Neutrophil (primary cell): ENCODE data around the gene TARS3.
"Not testable (repeated sequence)": the region's sequence is repeated elsewhere in the genome, so short reads cannot be mapped to it uniquely, and the experiment has no call there.

Experiments
- H3K27ac ChIP-seq: fragments of 200-600 bp; sonication (generic); 2 replicates; pipeline ENCODE4 v1.5.1; 2016; ENCODE audit warnings: mild to moderate bottlenecking, moderate library complexity
- H3K27me3 ChIP-seq: fragments of 200-600 bp; sonication (generic); 2 replicates; pipeline ENCODE4 v1.6.0; 2016; ENCODE audit warnings: mild to moderate bottlenecking
- H3K36me3 ChIP-seq: fragments of 200-600 bp; sonication (generic); 2 replicates; pipeline ENCODE4 v1.5.1; 2017
- H3K4me1 ChIP-seq, 2 experiments: fragments of 200-600 bp in 1 of 2; sonication (generic) in 1 of 2; 1 replicate in 1 of 2; 2 replicates in 1 of 2; pipeline versions ENCODE4 v1.5.1 to v1.6.1; 2013 to 2016; ENCODE audit warnings: low read depth in 1 of 2, low read length in 1 of 2, mild to moderate bottlenecking in 1 of 2, moderate library complexity in 1 of 2; ENCODE audit not compliant: control insufficient read depth in 1 of 2, insufficient read depth in 1 of 2
- H3K4me3 ChIP-seq, 2 experiments: fragments of 200-600 bp in 1 of 2; sonication (generic) in 1 of 2; 1 replicate in 1 of 2; 2 replicates in 1 of 2; pipeline ENCODE4 v1.5.1; 2013 to 2016; ENCODE audit warnings: low read depth in 1 of 2, low read length in 1 of 2, mild to moderate bottlenecking in 1 of 2, moderate library complexity in 1 of 2
- H3K9me3 ChIP-seq: fragments of 200-600 bp; sonication (generic); 2 replicates; pipeline ENCODE4 v1.5.1; 2016
- CTCF ChIP-seq: fragments of 200-600 bp; sonication (generic); IDR thresholded peaks from 2 replicates; pipeline ENCODE4 v1.5.1; 2016; ENCODE audit warnings: antibody characterized with exemption

The TARS3 gene

GRCh38 chr15:101723874-101724674 lies at the start of gene TARS3:
Gene TARS3 (minus strand): TSS chr15:101724473. CDS start chr15:101724387, 86 bp downstream.
- peaks cover 14% of the 10 kb centered on the region for H3K27me3 ChIP-seq
- peak within 1 kb of the TSS; percentile 83 for H3K27ac ChIP-seq
- H3K4me3 ChIP-seq: peak within 1 kb of the TSS; percentile 70 to 92
- TF ChIP-seq CTCF: peak; percentile 48
- no peaks in the 10 kb centered on the region for H3K36me3 ChIP-seq
- H3K9me3 ChIP-seq: no peaks in the 10 kb centered on the region
- peaks cover 13 to 16% of the 10 kb centered on the region in 2 experiments for H3K4me1 ChIP-seq

DNA sequence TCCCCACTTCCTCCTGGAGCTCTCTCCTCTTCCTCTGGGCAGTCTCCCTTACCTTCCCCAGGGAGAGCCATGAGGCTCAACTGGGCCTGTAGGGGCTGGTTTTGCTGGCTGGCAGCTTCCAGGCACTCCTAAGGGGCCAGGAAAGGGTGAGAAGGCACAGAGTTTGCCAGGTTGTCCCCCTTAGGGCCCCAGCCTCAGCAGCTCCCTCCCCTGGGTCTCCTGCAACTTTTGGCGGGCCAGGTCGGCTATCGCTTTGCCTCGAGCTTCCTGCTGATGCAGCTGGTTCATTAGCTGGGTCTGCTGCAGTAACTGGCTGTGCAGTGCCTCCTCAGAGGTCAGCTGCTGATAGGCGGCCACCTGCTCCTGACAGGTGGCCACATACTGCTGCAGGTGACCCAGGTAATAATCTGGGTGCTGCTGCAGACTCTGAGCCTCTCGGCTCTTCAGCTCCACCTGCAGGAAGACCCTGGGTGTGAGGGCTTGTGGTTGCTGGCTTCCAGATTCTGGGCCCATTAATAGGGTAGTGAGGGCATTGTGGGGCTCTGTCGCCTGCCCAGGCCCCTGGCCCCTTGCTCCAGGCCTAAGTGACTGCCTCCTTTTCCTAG lies 49.3 kb upstream of the TARS3 start:
- Histone ChIP-seq H3K4me1 (no peaks in the 10 kb centered on the region), H3K27me3 (no peaks in the 10 kb centered on the region), H3K9me3 (no peaks in the 10 kb centered on the region), H3K36me3 (no peaks in the 10 kb centered on the region), H3K27ac (no peak overlapping the region), H3K4me3 (no peak overlapping the region)
- no peak for TF ChIP-seq CTCF

GRCh38 chr15:101772921-101773320 lies 48.6 kb upstream of the TARS3 start:
- H3K36me3 ChIP-seq: no peaks in the 10 kb centered on the region
- TF ChIP-seq CTCF: no peak
- no peak overlapping the region for H3K27ac ChIP-seq
- H3K27me3 ChIP-seq: no peaks in the 10 kb centered on the region
- no peak overlapping the region for H3K4me3 ChIP-seq
- no peaks in the 10 kb centered on the region for H3K4me1 ChIP-seq
- no peaks in the 10 kb centered on the region for H3K9me3 ChIP-seq

- not testable (repeated sequence) for H3K9me3 ChIP-seq, H3K4me3 ChIP-seq, H3K27ac ChIP-seq, H3K36me3 ChIP-seq, H3K4me1 ChIP-seq, H3K27me3 ChIP-seq
Measured at GRCh38 chr15:101767083-101767640, 42.9 kb upstream of the TARS3 start.

DNA sequence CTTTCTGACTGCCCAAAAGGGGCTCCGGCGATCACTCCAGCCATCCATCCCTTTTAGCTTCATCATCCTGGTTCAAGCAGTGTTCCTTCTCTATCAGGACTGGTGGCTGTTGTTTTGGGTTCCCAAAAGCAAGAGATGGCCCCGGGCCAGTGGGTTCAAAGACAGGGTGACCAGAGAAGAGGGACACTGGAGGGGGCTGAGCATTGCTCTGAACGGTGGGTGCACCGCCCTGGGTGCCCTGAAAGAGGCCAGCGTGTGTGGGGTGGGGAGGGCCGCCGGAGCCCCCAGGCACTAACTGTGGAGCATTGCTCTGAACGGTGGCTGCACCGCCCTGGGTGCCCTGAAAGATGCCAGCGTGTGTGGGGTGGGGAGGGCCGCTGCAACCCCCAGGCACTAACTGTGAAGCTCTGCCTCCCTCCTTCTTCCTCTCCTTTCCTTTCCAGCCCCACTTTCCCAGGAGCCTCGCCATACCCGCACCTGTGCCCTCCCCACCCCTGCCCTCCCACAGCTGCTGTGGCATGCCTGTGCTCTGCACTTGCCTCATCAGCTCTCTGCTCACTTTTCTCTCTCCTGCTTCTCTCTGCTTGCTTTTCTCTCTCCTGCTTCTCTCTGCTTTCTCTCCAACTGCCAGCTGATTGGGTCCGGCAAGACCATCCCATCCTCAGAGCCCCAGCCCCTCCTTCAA lies 41.6 kb upstream of the TARS3 start:
- no peak for TF ChIP-seq CTCF
- Histone ChIP-seq H3K9me3 (no peaks in the 10 kb centered on the region), H3K4me1 (no peaks in the 10 kb centered on the region), H3K36me3 (no peaks in the 10 kb centered on the region), H3K27ac (no peak overlapping the region), H3K4me3 (no peak overlapping the region), H3K27me3 (no peaks in the 10 kb centered on the region)

DNA sequence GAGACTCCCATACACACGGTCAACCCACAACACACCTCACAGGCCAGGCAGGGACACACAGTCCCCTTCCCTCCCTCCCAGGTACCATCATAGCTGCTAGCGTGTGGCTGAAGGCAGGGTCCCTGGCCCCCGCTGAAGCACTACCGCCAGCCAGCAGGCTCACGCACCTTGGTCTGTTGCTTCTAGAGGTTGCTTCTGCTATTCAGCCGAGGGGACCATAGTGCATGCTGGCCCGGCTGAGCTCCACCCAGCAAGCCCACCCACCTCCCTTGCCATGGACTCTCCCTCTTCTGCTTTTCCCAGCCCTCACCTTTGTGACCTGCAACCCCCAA lies 41.0 kb upstream of the TARS3 start:
- not testable (repeated sequence) for H3K36me3 ChIP-seq, H3K27ac ChIP-seq, H3K27me3 ChIP-seq

GRCh38 chr15:101764669-101765339 lies 40.5 kb upstream of the TARS3 start:
- H3K4me3 ChIP-seq, H3K27me3 ChIP-seq, H3K4me1 ChIP-seq, H3K9me3 ChIP-seq, H3K36me3 ChIP-seq, H3K27ac ChIP-seq: not testable (repeated sequence)

More for the DNA sequence above, 41.0 kb upstream of the TARS3 start:
- H3K4me1 ChIP-seq, H3K4me3 ChIP-seq, H3K9me3 ChIP-seq: not testable (repeated sequence)

GRCh38 chr15:101746716-101747082 lies 22.4 kb upstream of the TARS3 start:
- not testable (repeated sequence) for H3K27me3 ChIP-seq, H3K27ac ChIP-seq, H3K36me3 ChIP-seq, H3K4me1 ChIP-seq, H3K9me3 ChIP-seq
- peak overlapping the region in 1 of 2 experiments; percentile 48 for H3K4me3 ChIP-seq

DNA sequence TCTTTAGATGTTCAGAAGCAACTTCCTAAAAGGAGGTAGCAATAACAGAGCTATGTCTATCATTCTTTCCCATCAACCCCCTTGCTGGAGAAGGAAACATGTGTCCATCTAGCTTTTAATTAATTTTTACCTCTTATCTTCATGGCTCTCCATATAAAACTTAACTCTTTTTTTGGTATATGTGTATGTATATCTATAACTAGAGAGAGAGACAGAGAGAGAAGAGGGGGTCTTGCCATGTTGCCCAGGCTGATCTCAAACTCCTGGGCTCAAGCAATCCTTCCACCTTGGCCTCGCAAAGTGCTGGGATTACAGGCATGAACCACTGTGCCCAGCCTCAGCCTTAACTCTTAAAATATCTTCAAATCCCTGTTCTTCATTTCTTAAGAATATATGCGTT lies 10.6 kb upstream of the TARS3 start:
- not testable (repeated sequence) for H3K9me3 ChIP-seq, H3K27me3 ChIP-seq, H3K27ac ChIP-seq, H3K4me1 ChIP-seq, H3K4me3 ChIP-seq, H3K36me3 ChIP-seq
